GM12878 (cell line): Measurements from ENCODE around the gene DHCR7. TPM values are rescaled to one million over a fixed set of nuclear protein-coding genes. Genes with fewer than 3 reads are reported as not detected.

Source experiments
- ATAC-seq: fragments of 200-7000 bp; cut with Tn5 transposase; 3 replicates; pipeline ENCODE4 v1.9.1; 2020; ENCODE audit warnings: mild to moderate bottlenecking, moderate library complexity
- BruUV-seq: library from RNA; stranded (reverse); fragments of 400-500 nt; replicated peaks from 2 replicates; lab custom pipeline; 2021; lab: Mats Ljungman, UMichigan
- CTCF ChIA-PET: fragments of 300-600 bp; sonication (Branson Sonifier 250); formaldehyde crosslinking; extraction: SDS; loops from one replicate; lab custom pipeline; 2021; ENCODE audit warnings: inconsistent platforms; lab: Yijun Ruan, JAX
- POLR2A ChIA-PET: fragments of 350-600 bp; formaldehyde crosslinking; extraction: SDS; loops from one replicate; lab custom pipeline; 2021; ENCODE audit warnings: inconsistent platforms; lab: Charles Lee
- RAD21 ChIA-PET: fragments of 300-600 bp; sonication (Branson Sonifier 250); formaldehyde crosslinking; loops from one replicate; lab custom pipeline; 2023; ENCODE audit warnings: antibody characterized with exemption; ENCODE audit not compliant: unreplicated experiment; lab: Charles Lee
- SMC1A ChIA-PET: fragments of 300-600 bp; sonication (Branson Sonifier 250); formaldehyde crosslinking; loops from one replicate; lab custom pipeline; 2023; ENCODE audit not compliant: unreplicated experiment, uncharacterized antibody; lab: Charles Lee
- DNase-seq: peaks from one replicate; pipeline ENCODE4 v3.0.0-alpha.2; 2011; ENCODE audit warnings: low read depth, low spot score
- FAIRE-seq: peaks from 3 replicates; lab custom pipeline; 2011; peaks lifted over from hg19 to GRCh38; lab: Jason Lieb, UNC
- H2AFZ ChIP-seq: 2 replicates; pipeline ENCODE4 v1.6.0; 2011; ENCODE audit warnings: low read depth, low read length, control low read depth; ENCODE audit not compliant: control insufficient read depth
- H3K27ac ChIP-seq: 2 replicates; pipeline ENCODE4 v1.5.1; 2011; ENCODE audit warnings: control low read depth; ENCODE audit not compliant: control insufficient read depth, insufficient read depth
- H3K27me3 ChIP-seq, 2 experiments: replicated peaks in 1 of 2; 2 replicates each; pipeline versions ENCODE4 v1.6.0 to v1.6.1; 2011; ENCODE audit warnings: low read length in 1 of 2; ENCODE audit not compliant: control insufficient read depth in 2 of 2, insufficient read depth in 2 of 2
- H3K36me3 ChIP-seq, 2 experiments: 2 replicates each; pipeline ENCODE4 v1.5.1; 2011; ENCODE audit warnings: low read length in 1 of 2; ENCODE audit not compliant: control insufficient read depth in 2 of 2, insufficient read depth in 2 of 2
- H3K4me1 ChIP-seq: 2 replicates; pipeline ENCODE4 v1.6.1; 2011; ENCODE audit warnings: mild to moderate bottlenecking, low read length, moderate library complexity, mixed read lengths; ENCODE audit not compliant: control insufficient read depth, insufficient read depth
- H3K4me2 ChIP-seq: 2 replicates; pipeline ENCODE4 v1.6.0; 2011; ENCODE audit warnings: control low read depth; ENCODE audit not compliant: control insufficient read depth, insufficient read depth
- H3K4me3 ChIP-seq: fragments of 200-600 bp; sonication (generic); 2 replicates; pipeline ENCODE4 v1.5.1; 2016
- H3K79me2 ChIP-seq: 2 replicates; pipeline ENCODE4 v1.6.0; 2011; ENCODE audit warnings: low read length; ENCODE audit not compliant: control insufficient read depth, insufficient read depth
- H3K9ac ChIP-seq: 2 replicates; pipeline ENCODE4 v1.8.0; 2011; ENCODE audit warnings: low read length, control low read depth, mixed read lengths; ENCODE audit not compliant: control insufficient read depth, insufficient read depth
- H3K9me3 ChIP-seq: replicated peaks from 3 replicates; pipeline ENCODE4 v1.5.1; 2011; ENCODE audit warnings: mild to moderate bottlenecking, low read length; ENCODE audit not compliant: control insufficient read depth, insufficient read depth
- H4K20me1 ChIP-seq: 2 replicates; pipeline ENCODE4 v1.6.0; 2011; ENCODE audit not compliant: control insufficient read depth, insufficient read depth
- ASH2L ChIP-seq: fragments of 300-600, 200-600 bp; sonication (generic); IDR thresholded peaks from 2 replicates; pipeline ENCODE4 v1.6.1; 2017; ENCODE audit warnings: low read depth, mild to moderate bottlenecking, borderline replicate concordance
- EED ChIP-seq: sonication (generic); IDR thresholded peaks from 2 replicates; pipeline ENCODE4 v1.6.1; 2016; ENCODE audit warnings: antibody characterized with exemption, low read depth
- EP300 ChIP-seq, 2 experiments: fragments of 150-350 bp in 1 of 2; IDR thresholded peaks; 2 replicates each; pipeline ENCODE4 v1.6.1; 2011 to 2012; ENCODE audit warnings: low read depth in 2 of 2, low read length in 2 of 2, borderline replicate concordance in 1 of 2, improper control_type of control experiment in 1 of 2, inconsistent platforms in 1 of 2; ENCODE audit not compliant: control insufficient read depth in 1 of 2
- HDAC2 ChIP-seq: fragments of 200-600 bp; sonication (generic); IDR thresholded peaks from 2 replicates; pipeline ENCODE4 v1.6.1; 2017
- IKZF2 ChIP-seq, 2 experiments: fragments of 450-650 bp; IDR thresholded peaks; 2 replicates each; pipeline ENCODE4 v1.6.1; 2017; ENCODE audit warnings: mild to moderate bottlenecking in 2 of 2, moderate library complexity in 2 of 2
- KAT2A ChIP-seq: conservative IDR thresholded peaks from 2 replicates; pipeline ENCODE4 v1.6.1; 2011; ENCODE audit warnings: low read depth, low read length; ENCODE audit not compliant: control insufficient read depth
- NFIC ChIP-seq: IDR thresholded peaks from 2 replicates; pipeline ENCODE4 v1.6.1; 2012; ENCODE audit warnings: low read depth, mild to moderate bottlenecking, inconsistent platforms, low read length, moderate library complexity
- PML ChIP-seq: IDR thresholded peaks from 2 replicates; pipeline ENCODE4 v1.6.1; 2012; ENCODE audit warnings: low read length, inconsistent platforms
- POU2F2 ChIP-seq: IDR thresholded peaks from 3 replicates; pipeline ENCODE4 v1.6.1; 2011; ENCODE audit warnings: low read depth, mild to moderate bottlenecking, low read length, borderline replicate concordance
- RCOR1 ChIP-seq: conservative IDR thresholded peaks from 2 replicates; pipeline ENCODE4 v1.6.1; 2012; ENCODE audit warnings: low read depth, low read length, improper control_type of control experiment
- STAT3 ChIP-seq: IDR thresholded peaks from 2 replicates; pipeline ENCODE4 v1.6.1; 2011; ENCODE audit warnings: low read depth, low read length, improper control_type of control experiment
- ZBED1 ChIP-seq: IDR thresholded peaks from 2 replicates; pipeline ENCODE4 v1.6.1; 2016; ENCODE audit warnings: borderline replicate concordance
- ZNF207 ChIP-seq: fragments of 450-650 bp; IDR thresholded peaks from 2 replicates; pipeline ENCODE4 v1.6.1; 2014; ENCODE audit warnings: antibody characterized with exemption, mild to moderate bottlenecking, borderline replicate concordance
- WGBS: methylation state at CpG from one replicate; pipeline ENCODE4 v1.1.6; 2016; ENCODE audit warnings: low lambda C conversion rate; ENCODE audit not compliant: insufficient replicate concordance, insufficient coverage; ENCODE audit errors: missing lambda C conversion rate; 5-methylcytosine and 5-hydroxymethylcytosine counted together
- in situ Hi-C: fragments of 300-500 bp; cut with MboI; formaldehyde crosslinking; loops from 9 replicates; pipeline ENCODE4 v1.14.3; 2018; ENCODE audit warnings: mixed read lengths
- intact Hi-C: fragments of 100-400 bp; cut with micrococcal nuclease; formaldehyde crosslinking; loops from one replicate; pipeline ENCODE4 v1.14.2; 2022; ENCODE audit not compliant: unreplicated experiment
- polyA plus RNA-seq, 11 experiments: library from polyadenylated mRNA; depleted of rRNA in 4 of 11; unstranded in 6 of 11; stranded (reverse) in 5 of 11; fragments of >200 nt; fragmentation: Nextera tagmentation in 4 of 11; fragmentation: Illumina TruSeq in 1 of 11; extraction: Ambion mirVana in 4 of 11; extraction: Trizol in 1 of 11; gene quantifications; 1 replicate in 1 of 11; 2 replicates in 10 of 11; pipeline versions ENCODE4 v1.2.1 to v1.2.3, GENCODE V29; 2011 to 2016; ENCODE audit warnings: inconsistent platforms in 2 of 11, missing spikeins in 2 of 11, low read depth in 1 of 11
- total RNA-seq, 4 experiments: library from RNA; depleted of rRNA in 3 of 4; stranded (reverse); fragments of >200 nt in 3 of 4; fragmentation: Illumina TruSeq in 1 of 4; extraction: Trizol in 1 of 4; gene quantifications; 2 replicates each; pipeline versions ENCODE4 v1.2.1 to v1.2.3, GENCODE V29; 2013 to 2021

DHCR7 gene
- total and polyA plus RNA-seq, 10 of the 15 experiments (the other 5 are each of a cell fraction or from before 2014, with no cell fraction given): 4.2 to 115 (median 57.8) TPM

- TF ChIP-seq RCOR1: no peak
- TF ChIP-seq HDAC2: no peak
- TF ChIP-seq PML: no peak
- TF ChIP-seq STAT3: no peak
- TF ChIP-seq ASH2L: no peak
- TF ChIP-seq ZNF207: no peak
Observed at GRCh38 chr11:71388637-71389235, 59.5 kb downstream of the DHCR7 start (continued).

GRCh38 chr11:71387784-71388636 lies 60.2 kb downstream of the DHCR7 start:
- SMC1A ChIA-PET: no interaction called here
- H3K9ac ChIP-seq: no peak overlapping the region
- no peak for FAIRE-seq
- POLR2A ChIA-PET: no interaction called here
- H2AFZ ChIP-seq: no peak overlapping the region
- no peaks in the 10 kb centered on the region for H3K79me2 ChIP-seq
- in situ Hi-C loops (no loop called here), intact Hi-C loops (no loop called here)
- no peak for ATAC-seq
- RAD21 ChIA-PET: no interaction called here
- CTCF ChIA-PET: no interaction called here
- no peak overlapping the region for H3K4me3 ChIP-seq
- H3K9me3 ChIP-seq: no peaks in the 10 kb centered on the region; the same call in 2 of the 3 replicates
- no peaks in the 10 kb centered on the region for H3K27me3 ChIP-seq
- peaks cover 5% of the 10 kb centered on the region for H3K4me1 ChIP-seq
- no peak for DNase-seq
- no peaks in the 10 kb centered on the region for H3K36me3 ChIP-seq
- no peak overlapping the region for H3K27ac ChIP-seq
- WGBS: 46% methylated on average over 23 of the region's 23 CpGs
- TF ChIP-seq EP300 (IDR thresholded peaks at IDR 0.05; ENCODE audit: borderline replicate concordance in 1 of 2, control insufficient read depth in 1 of 2, low read depth in 2 of 2, low read length in 2 of 2) (no peak), KAT2A (no peak), POU2F2 (no peak), NFIC (no peak), IKZF2 (IDR thresholded peaks at IDR 0.05) (0 out of 4 replicates have a peak, but pooled peaks of 1 of the 2 experiments have one; percentile 29), EED (peak; percentile 11), ZBED1 (peak; percentile 69; the same call in 1 of the 2 replicates)
- TF ChIP-seq, all 136 proteins: peak for 3
- Histone ChIP-seq H3K4me2 (no peak overlapping the region), H4K20me1 (no peaks in the 10 kb centered on the region)
- BruUV-seq: no TSS peak
